Gastroesophageal sphincter (tissue), 4 donors: ENCODE results near the gene MATN3. TPM values are rescaled to one million over a fixed set of nuclear protein-coding genes. Genes with fewer than 3 reads are reported as not detected.

Source experiments
- ATAC-seq: fragments of 150-250 bp; one replicate; pipeline ENCODE4 v1.9.1; 2016; ENCODE audit warnings: mild to moderate bottlenecking, moderate library complexity
- H3K27ac ChIP-seq, 4 donors: fragments of 200-600 bp; sonication (generic) in 3 of 4; 1 replicate in 3 of 4; 2 replicates in 1 of 4; pipeline ENCODE4 v1.5.1; 2016 to 2019
- H3K27me3 ChIP-seq: fragments of 200-600 bp; sonication (generic); one replicate; pipeline ENCODE4 v1.5.1; 2019
- H3K36me3 ChIP-seq, 2 donors: fragments of 200-600 bp; sonication (generic); one replicate each; pipeline ENCODE4 v1.5.1; 2019; ENCODE audit warnings: control low read depth in 1 of 2
- H3K4me1 ChIP-seq, 3 donors: fragments of 200-600 bp; sonication (generic); 1 replicate in 2 of 3; 2 replicates in 1 of 3; pipeline ENCODE4 v1.5.1; 2016 to 2019; ENCODE audit warnings: control low read depth in 2 of 3
- H3K4me3 ChIP-seq, 2 donors: fragments of 200-600 bp; sonication (generic); one replicate each; pipeline ENCODE4 v1.5.1; 2019; ENCODE audit warnings: mild to moderate bottlenecking in 1 of 2, moderate library complexity in 1 of 2
- H3K9me3 ChIP-seq, 3 donors: fragments of 200-600 bp; sonication (generic); one replicate each; pipeline ENCODE4 v1.5.1; 2017 to 2019; ENCODE audit warnings: control low read depth in 2 of 3
- CTCF ChIP-seq, 4 experiments: fragments of 200-600 bp in 2 of 4; fragments of 450-650 bp in 2 of 4; sonication (generic) in 1 of 4; IDR thresholded peaks; one replicate each; pipeline ENCODE4 v1.5.1; 2017 to 2019; ENCODE audit warnings: antibody characterized with exemption in 4 of 4, mild to moderate bottlenecking in 2 of 4, moderate library complexity in 2 of 4
- EP300 ChIP-seq: sonication (generic); formaldehyde crosslinking; IDR thresholded peaks from one replicate; pipeline ENCODE4 v1.6.1; 2017; ENCODE audit warnings: antibody characterized with exemption, mild to moderate bottlenecking
- POLR2A ChIP-seq, 2 donors: fragments of 450-650 bp; IDR thresholded peaks; one replicate each; pipeline ENCODE4 v1.6.1; 2017; ENCODE audit warnings: antibody characterized with exemption in 2 of 2, mild to moderate bottlenecking in 2 of 2, moderate library complexity in 1 of 2
- POLR2AphosphoS5 ChIP-seq: sonication (generic); formaldehyde crosslinking; IDR thresholded peaks from one replicate; pipeline ENCODE4 v1.6.1; 2017; ENCODE audit warnings: antibody characterized with exemption
- WGBS, 2 donors: methylation state at CpG; one replicate each; pipeline ENCODE4 v1.1.5; 2018; ENCODE audit warnings: low coverage in 1 of 2; 5-methylcytosine and 5-hydroxymethylcytosine counted together
- total RNA-seq, 4 donors: library from RNA; depleted of rRNA; stranded (reverse); fragments of >200 nt; gene quantifications; one replicate each; pipeline ENCODE4 v1.1.0, GENCODE V29; 2016

The MATN3 gene
- total RNA-seq, 4 donors from 2014 or later: 0.67 to 2.5 (median 1.0) TPM; not detected in 1

DNA sequence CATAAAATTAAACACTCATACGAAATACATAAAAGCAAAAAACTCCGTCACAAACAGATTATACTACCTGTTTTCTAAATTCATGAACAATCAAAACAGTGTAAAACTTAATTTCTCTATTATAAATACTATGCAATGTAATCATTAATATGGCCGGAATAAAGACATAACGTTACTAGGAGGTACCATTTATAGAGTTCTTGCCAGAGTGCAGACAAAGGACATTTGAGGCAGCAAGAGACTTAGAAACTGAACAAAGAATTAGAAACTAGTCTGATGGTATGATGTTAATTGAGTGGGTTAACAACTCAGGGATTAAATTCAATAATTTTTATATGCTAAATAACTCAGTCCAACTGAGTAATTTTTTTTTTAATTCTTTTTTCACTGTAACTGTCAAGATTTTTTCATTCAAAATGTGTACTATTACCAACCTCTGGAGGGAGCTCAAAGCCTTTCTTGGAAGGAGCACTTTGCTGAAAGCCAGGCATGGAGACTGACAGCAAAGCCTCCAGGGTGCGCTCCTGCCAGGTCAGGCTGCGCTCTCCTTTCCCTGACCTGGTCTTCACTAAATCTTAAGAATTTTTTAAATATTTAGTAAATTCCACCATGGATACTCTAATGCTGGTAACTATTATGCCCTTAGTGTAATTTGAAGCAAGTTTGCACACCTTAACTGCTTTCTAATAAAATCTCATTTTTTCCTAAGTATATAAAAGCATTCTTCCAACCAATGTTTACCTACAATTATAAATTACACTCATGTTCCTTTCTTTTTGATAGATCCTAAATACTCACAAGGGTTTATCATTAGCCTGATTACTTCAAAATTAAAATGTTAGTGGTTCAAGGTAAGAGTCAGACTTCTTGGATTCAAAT is 56.7 kb downstream of the MATN3 start:
- TF ChIP-seq EP300 (no peak), POLR2AphosphoS5 (no peak), CTCF (IDR thresholded peaks at IDR 0.05) (peak; percentile 30 to 70 (median 56))
- H3K4me3 ChIP-seq: no peak overlapping the region
- peak; percentile 58 for ATAC-seq
- H3K27ac ChIP-seq: no peak overlapping the region
- 52 to 63% methylated on average over 6 of the region's 6 CpGs for WGBS, 2 donors
- H3K36me3 ChIP-seq: peaks cover 0 to 17% of the 10 kb centered on the region in 2 donors
- no peaks in the 10 kb centered on the region for H3K4me1 ChIP-seq
- H3K9me3 ChIP-seq: no peaks in the 10 kb centered on the region
- no peaks in the 10 kb centered on the region for H3K27me3 ChIP-seq

DNA sequence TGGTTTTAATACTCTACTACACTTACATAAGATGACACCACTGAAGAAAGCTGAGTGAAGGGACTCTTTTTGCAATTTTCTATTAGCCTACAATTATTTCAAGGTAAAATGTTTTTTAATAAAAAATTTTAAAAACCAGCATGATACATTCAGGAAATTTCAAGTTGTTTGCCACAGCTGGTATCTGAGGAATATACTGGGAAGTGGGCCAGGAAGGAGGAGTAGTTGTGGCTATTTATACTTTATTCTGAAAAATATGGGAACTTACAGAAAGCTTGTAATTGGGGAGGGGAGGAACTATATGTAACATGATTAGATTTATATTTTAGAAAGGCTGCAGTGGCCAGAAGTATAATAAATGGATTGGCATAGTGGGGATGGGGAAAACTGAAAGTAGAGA is 63.4 kb downstream of the MATN3 start:
- Histone ChIP-seq H3K27me3 (no peaks in the 10 kb centered on the region), H3K9me3 (no peaks in the 10 kb centered on the region), H3K4me1 (peaks cover 0 to 12% (median 0%) of the 10 kb centered on the region in 3 donors), H3K36me3 (peaks cover 0 to 33% of the 10 kb centered on the region in 2 donors), H3K4me3 (no peak overlapping the region), H3K27ac (no peak overlapping the region)
- no peak for ATAC-seq
- TF ChIP-seq CTCF (IDR thresholded peaks at IDR 0.05) (no peak), POLR2AphosphoS5 (no peak), POLR2A (IDR thresholded peaks at IDR 0.05) (no peak), EP300 (no peak)

DNA sequence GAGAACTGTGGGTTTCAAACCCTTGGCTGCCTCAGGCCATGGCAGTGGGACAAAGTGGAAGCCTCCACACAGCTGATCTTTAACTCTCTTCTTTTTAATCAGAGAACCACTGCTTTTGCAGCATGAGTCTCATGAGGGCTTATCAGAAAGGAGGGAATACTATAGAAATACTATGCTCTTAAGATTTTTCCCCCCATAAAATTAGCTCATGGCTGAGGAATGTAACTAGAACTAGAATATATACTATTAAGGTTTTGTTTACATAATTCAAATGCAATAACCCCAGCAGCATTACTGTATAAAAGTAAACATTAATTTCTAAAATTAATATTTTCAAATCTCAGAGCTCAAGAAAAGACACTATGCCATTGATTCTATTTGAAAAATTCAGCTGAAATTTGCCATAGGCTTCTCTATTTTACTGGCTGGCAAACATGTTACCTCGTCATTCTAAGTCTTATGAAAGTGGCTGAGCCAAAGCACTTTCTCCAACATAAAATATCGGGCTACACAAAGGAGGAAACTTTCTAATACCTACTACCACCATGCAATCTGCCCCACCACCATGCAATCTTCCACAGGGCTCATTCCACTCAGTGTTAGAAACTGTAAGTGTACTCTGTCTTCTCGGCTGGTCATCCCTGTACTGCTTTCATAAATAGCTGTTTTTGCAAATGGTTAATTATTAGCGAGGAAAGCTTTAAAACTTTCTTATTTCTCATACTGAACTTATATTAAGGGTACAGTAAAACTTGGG is 65.1 kb downstream of the MATN3 start:
- WGBS, 2 donors: 75 to 77% methylated on average over 4 of the region's 4 CpGs
- Histone ChIP-seq H3K36me3 (peaks cover 0 to 24% of the 10 kb centered on the region in 2 donors), H3K4me1 (peaks cover 0 to 12% (median 0%) of the 10 kb centered on the region in 3 donors), H3K9me3 (no peaks in the 10 kb centered on the region), H3K4me3 (no peak overlapping the region), H3K27me3 (no peaks in the 10 kb centered on the region), H3K27ac (no peak overlapping the region)
- no peak for ATAC-seq
- no peak for TF ChIP-seq POLR2AphosphoS5
- TF ChIP-seq POLR2A (IDR thresholded peaks at IDR 0.05): no peak
- no peak for TF ChIP-seq CTCF (IDR thresholded peaks at IDR 0.05)
- TF ChIP-seq EP300: no peak

DNA sequence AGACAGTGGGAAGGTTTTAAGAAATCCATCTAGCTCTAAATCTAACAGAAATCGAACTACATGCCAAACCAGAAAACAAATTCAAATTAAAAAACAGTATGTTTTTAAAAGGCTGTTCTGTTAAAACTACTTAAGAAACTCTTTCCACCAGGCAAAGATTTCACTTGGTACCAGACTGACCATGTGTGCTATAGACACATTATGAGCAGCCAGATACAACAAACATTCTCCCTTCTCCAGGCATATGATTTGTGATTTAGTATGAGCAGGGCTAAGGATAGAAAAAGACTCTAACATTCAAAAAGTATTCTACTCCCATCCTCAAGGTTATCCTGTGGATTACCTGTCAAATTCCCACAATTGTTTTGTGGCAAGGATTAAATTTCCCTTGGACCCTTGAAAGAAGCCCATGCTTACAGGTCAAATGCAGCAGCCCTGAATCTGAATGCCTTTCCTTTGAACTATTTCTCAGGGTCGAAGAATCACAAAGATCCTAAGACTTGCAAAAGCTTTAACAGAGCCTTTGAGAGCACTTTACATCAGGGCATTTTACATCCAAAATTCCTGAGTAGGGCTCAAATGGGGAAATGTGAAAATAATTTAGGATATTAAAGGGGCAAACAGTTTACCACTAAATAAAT is 68.1 kb downstream of the MATN3 start:
- ATAC-seq: no peak
- Histone ChIP-seq H3K9me3 (no peaks in the 10 kb centered on the region), H3K4me3 (no peak overlapping the region), H3K4me1 (peaks cover 0 to 8% (median 0%) of the 10 kb centered on the region in 3 donors), H3K27ac (no peak overlapping the region), H3K36me3 (peaks cover 0 to 14% of the 10 kb centered on the region in 2 donors), H3K27me3 (no peaks in the 10 kb centered on the region)
- TF ChIP-seq POLR2AphosphoS5: no peak
- no peak for TF ChIP-seq POLR2A (IDR thresholded peaks at IDR 0.05)
- TF ChIP-seq EP300: no peak
- no peak for TF ChIP-seq CTCF (IDR thresholded peaks at IDR 0.05)
- 50 to 78% methylated on average over 1 to 2 of the region's 2 CpGs for WGBS, 2 donors
